ENCODE results near the gene CLDN24. TPM values are rescaled to one million over a fixed set of nuclear protein-coding genes. Genes with fewer than 3 reads are reported as not detected.
"Not testable (repeated sequence)": the region's sequence is repeated elsewhere in the genome, so short reads cannot be mapped to it uniquely, and the experiment has no call there.

CLDN24 gene
- total RNA-seq, 1 experiment from 2014 or later: not detected

DNA sequence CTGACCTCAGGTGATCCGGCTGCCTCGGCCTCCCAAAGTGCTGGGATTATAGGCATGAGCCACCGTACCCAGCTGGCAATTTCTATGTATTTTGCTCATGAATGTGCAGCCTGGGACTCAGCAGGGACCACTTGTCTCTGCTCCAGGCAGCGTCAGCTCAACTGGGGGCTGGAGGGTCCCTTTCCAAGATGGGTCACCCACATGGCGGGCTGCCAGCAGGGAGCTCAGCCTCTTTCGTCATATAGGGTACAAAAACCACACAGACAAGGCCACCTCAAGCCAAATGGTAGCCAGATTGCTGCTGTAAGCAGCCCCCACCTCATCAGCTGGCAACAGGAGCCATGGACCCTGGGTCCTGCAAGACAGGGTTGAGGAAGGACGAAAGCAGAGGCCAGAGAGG is 2.4 kb upstream of the CLDN24 start:
- Histone ChIP-seq H3K36me3 (ENCODE audit: control insufficient read depth, insufficient read depth, low read length) (no peaks in the 10 kb centered on the region), H3K9me3 (ENCODE audit: control insufficient read depth, insufficient read depth, low read depth, low read length) (no peaks in the 10 kb centered on the region), H3K4me3 (ENCODE audit: low read depth in 2 of 2, low read length in 2 of 2) (no peak overlapping the region), H3K27ac (ENCODE audit: low read length) (no peak overlapping the region), H3K27me3 (ENCODE audit: control insufficient read depth, insufficient read depth, low read length) (no peaks in the 10 kb centered on the region), H3K4me1 (ENCODE audit: control insufficient read depth, insufficient read depth, low read length) (0 out of 2 replicates have a peak, but pooled peaks cover 3% of the 10 kb centered on the region)
- ATAC-seq: no peak
- POLR2A ChIA-PET: no interaction called here
- no peak for DNase-seq (ENCODE audit: low read depth, low spot score)
- no peak for TF ChIP-seq POLR2AphosphoS5 (IDR thresholded peaks at IDR 0.05; ENCODE audit: low read depth, low read length)
- no peak for TF ChIP-seq SIN3A (IDR thresholded peaks at IDR 0.05; ENCODE audit: borderline replicate concordance, insufficient read depth, low read depth, low read length)
- no peak for TF ChIP-seq CTCF (IDR thresholded peaks at IDR 0.05)
- TF ChIP-seq TCF7L2 (IDR thresholded peaks at IDR 0.05; ENCODE audit: low read depth, low read length): no peak
- TF ChIP-seq, protein P1, sequence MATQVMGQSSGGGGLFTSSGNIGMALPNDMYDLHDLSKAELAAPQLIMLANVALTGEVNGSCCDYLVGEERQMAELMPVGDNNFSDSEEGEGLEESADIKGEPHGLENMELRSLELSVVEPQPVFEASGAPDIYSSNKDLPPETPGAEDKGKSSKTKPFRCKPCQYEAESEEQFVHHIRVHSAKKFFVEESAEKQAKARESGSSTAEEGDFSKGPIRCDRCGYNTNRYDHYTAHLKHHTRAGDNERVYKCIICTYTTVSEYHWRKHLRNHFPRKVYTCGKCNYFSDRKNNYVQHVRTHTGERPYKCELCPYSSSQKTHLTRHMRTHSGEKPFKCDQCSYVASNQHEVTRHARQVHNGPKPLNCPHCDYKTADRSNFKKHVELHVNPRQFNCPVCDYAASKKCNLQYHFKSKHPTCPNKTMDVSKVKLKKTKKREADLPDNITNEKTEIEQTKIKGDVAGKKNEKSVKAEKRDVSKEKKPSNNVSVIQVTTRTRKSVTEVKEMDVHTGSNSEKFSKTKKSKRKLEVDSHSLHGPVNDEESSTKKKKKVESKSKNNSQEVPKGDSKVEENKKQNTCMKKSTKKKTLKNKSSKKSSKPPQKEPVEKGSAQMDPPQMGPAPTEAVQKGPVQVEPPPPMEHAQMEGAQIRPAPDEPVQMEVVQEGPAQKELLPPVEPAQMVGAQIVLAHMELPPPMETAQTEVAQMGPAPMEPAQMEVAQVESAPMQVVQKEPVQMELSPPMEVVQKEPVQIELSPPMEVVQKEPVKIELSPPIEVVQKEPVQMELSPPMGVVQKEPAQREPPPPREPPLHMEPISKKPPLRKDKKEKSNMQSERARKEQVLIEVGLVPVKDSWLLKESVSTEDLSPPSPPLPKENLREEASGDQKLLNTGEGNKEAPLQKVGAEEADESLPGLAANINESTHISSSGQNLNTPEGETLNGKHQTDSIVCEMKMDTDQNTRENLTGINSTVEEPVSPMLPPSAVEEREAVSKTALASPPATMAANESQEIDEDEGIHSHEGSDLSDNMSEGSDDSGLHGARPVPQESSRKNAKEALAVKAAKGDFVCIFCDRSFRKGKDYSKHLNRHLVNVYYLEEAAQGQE (IDR thresholded peaks at IDR 0.05; ENCODE audit: insufficient read depth in 1 of 2, low read depth in 2 of 2, low read length in 1 of 2): no peak
- no TSS peak for BruUV-seq (replicated peaks)
- CTCF ChIA-PET: no interaction called here
- in situ Hi-C loops (cut with HindIII; ENCODE audit: low pct_unique_long_range_greater_than_20kb, low sequenced_read_pairs): no loop called here
- intact Hi-C loops (cut with micrococcal nuclease; ENCODE audit: unreplicated experiment): no loop called here

GRCh38 chr4:183324056-183324455 is 1.8 kb upstream of the CLDN24 start:
- H3K4me1 ChIP-seq (ENCODE audit: control insufficient read depth, insufficient read depth, low read length); ATAC-seq; H3K4me3 ChIP-seq (ENCODE audit: low read depth in 2 of 2, low read length in 2 of 2); H3K36me3 ChIP-seq (ENCODE audit: control insufficient read depth, insufficient read depth, low read length); POLR2A ChIA-PET; H3K27me3 ChIP-seq (ENCODE audit: control insufficient read depth, insufficient read depth, low read length); H3K9me3 ChIP-seq (ENCODE audit: control insufficient read depth, insufficient read depth, low read depth, low read length); in situ Hi-C loops (cut with HindIII; ENCODE audit: low pct_unique_long_range_greater_than_20kb, low sequenced_read_pairs); DNase-seq (ENCODE audit: low read depth, low spot score); BruUV-seq (replicated peaks); intact Hi-C loops (cut with micrococcal nuclease; ENCODE audit: unreplicated experiment); H3K27ac ChIP-seq (ENCODE audit: low read length); CTCF ChIA-PET: not testable (repeated sequence)

DNA sequence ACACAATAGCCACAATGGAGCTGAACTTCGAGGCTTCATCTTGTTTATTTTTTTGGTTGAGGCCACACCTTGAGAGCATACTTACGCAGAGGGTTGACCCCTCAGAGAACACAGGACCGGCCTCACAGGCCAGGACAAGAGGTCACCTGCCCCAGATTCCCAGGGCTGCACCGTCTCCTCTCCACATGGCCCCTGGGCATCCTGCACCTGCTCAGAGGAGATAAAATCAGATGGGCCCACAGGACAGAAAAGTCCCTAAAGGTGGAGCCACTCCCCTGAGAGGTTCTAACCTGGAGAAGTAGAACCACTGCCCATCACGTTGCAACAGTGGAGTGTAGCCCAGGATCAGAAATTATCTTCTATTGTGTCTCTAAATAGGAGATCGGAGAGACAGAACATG is 1.1 kb upstream of the CLDN24 start:
- no peak for DNase-seq (ENCODE audit: low read depth, low spot score)
- no peak for TF ChIP-seq TCF7L2 (IDR thresholded peaks at IDR 0.05; ENCODE audit: low read depth, low read length)
- TF ChIP-seq CTCF (IDR thresholded peaks at IDR 0.05): no peak
- TF ChIP-seq POLR2AphosphoS5 (IDR thresholded peaks at IDR 0.05; ENCODE audit: low read depth, low read length): no peak
- no peak for TF ChIP-seq SIN3A (IDR thresholded peaks at IDR 0.05; ENCODE audit: borderline replicate concordance, insufficient read depth, low read depth, low read length)
- Histone ChIP-seq H3K4me1 (ENCODE audit: control insufficient read depth, insufficient read depth, low read length) (no peaks in the 10 kb centered on the region), H3K4me3 (ENCODE audit: low read depth in 2 of 2, low read length in 2 of 2) (no peak overlapping the region), H3K9me3 (ENCODE audit: control insufficient read depth, insufficient read depth, low read depth, low read length) (no peaks in the 10 kb centered on the region), H3K27ac (ENCODE audit: low read length) (no peak overlapping the region), H3K36me3 (ENCODE audit: control insufficient read depth, insufficient read depth, low read length) (no peaks in the 10 kb centered on the region), H3K27me3 (ENCODE audit: control insufficient read depth, insufficient read depth, low read length) (no peaks in the 10 kb centered on the region)
- no TSS peak for BruUV-seq (replicated peaks)
- CTCF ChIA-PET: no interaction called here
- intact Hi-C loops (cut with micrococcal nuclease; ENCODE audit: unreplicated experiment): no loop called here
- ATAC-seq: no peak
- POLR2A ChIA-PET: no interaction called here
- in situ Hi-C loops (cut with HindIII; ENCODE audit: low pct_unique_long_range_greater_than_20kb, low sequenced_read_pairs): no loop called here

Measured in Panc1 (cell line).